Measurements from ENCODE around the gene SPATS2. TPM values are rescaled to one million over a fixed set of nuclear protein-coding genes. Genes with fewer than 3 reads are reported as not detected.

The SPATS2 gene
- total RNA-seq, 4 donors from 2014 or later = 24.7 to 37.8 (median 30.1) TPM

DNA sequence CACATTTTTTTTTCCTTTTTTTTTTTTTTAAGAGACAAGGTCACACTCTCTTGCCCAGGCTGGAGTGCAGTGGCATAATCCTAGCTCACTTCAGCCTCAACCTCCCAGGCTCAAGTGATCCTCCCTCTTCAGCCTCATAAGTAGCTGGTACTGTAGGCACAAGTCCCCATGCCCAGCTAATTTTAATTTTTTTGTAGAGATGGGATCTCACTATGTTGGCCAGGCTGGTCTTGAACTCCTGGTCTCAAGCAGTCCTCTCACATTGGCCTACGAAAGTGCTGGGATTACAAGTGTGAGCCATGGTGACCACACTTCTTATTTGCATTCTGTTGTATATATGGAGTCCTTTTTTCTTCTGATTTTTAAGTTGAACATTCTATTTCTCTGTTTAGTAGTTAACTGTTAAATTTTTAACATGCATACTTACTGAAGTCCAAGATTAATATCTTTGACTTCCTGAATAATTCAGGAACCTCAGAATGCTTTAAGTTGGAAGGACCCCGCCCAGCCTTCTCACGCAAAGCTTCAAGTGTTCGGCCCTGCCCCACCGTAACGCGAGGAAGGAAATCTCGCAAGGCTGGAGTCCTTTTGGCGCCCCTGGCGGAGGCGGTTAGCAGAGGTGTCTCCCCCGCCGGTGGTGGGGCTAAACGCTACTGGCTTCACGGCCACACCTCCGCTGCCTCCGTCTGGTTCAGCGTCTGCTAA lies 21.6 kb downstream of the SPATS2 start:
- Histone ChIP-seq H3K27me3 (no peaks in the 10 kb centered on the region), H3K27ac (no peak overlapping the region), H3K4me3 (replicated peaks in 1 of 3) (no peak overlapping the region), H3K4me1 (no peaks in the 10 kb centered on the region), H3K36me3 (no peaks in the 10 kb centered on the region), H3K9me3 (no peaks in the 10 kb centered on the region)
- peak; percentile 15 to 17 for DNase-seq
- intact Hi-C loops (cut with DNase I) = no loop called here
- TF ChIP-seq POLR2A (IDR thresholded peaks at IDR 0.05) = no peak
- TF ChIP-seq, protein P1, sequence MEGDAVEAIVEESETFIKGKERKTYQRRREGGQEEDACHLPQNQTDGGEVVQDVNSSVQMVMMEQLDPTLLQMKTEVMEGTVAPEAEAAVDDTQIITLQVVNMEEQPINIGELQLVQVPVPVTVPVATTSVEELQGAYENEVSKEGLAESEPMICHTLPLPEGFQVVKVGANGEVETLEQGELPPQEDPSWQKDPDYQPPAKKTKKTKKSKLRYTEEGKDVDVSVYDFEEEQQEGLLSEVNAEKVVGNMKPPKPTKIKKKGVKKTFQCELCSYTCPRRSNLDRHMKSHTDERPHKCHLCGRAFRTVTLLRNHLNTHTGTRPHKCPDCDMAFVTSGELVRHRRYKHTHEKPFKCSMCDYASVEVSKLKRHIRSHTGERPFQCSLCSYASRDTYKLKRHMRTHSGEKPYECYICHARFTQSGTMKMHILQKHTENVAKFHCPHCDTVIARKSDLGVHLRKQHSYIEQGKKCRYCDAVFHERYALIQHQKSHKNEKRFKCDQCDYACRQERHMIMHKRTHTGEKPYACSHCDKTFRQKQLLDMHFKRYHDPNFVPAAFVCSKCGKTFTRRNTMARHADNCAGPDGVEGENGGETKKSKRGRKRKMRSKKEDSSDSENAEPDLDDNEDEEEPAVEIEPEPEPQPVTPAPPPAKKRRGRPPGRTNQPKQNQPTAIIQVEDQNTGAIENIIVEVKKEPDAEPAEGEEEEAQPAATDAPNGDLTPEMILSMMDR (IDR thresholded peaks at IDR 0.05) = no peak
- 71 to 78% methylated on average over 18 of the region's 18 CpGs for WGBS, 2 donors

DNA sequence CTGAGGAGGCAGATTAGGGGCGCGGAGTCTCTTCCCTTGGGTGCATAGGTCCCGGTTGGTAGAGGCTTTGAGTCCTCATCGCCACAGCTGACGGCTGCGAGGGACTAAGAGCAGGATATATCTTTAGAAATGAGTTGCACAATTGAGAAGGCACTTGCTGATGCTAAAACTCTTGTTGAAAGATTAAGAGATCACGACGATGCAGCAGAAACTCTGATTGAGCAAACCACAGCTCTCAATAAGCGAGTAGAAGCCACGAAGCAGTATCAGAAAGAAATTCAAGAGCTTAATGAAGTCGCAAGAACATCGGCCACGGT lies 22.1 kb downstream of the SPATS2 start:
- intact Hi-C loops (cut with DNase I) = no loop called here
- WGBS, 2 donors = 85 to 87% methylated on average over 13 of the region's 13 CpGs
- TF ChIP-seq, protein P1 (IDR thresholded peaks at IDR 0.05) = no peak
- no peak for TF ChIP-seq POLR2A (IDR thresholded peaks at IDR 0.05)
- no peak for DNase-seq
- no peak overlapping the region for H3K4me3 ChIP-seq (replicated peaks in 1 of 3)
- no peaks in the 10 kb centered on the region for H3K36me3 ChIP-seq
- no peaks in the 10 kb centered on the region for H3K27me3 ChIP-seq
- H3K9me3 ChIP-seq = no peaks in the 10 kb centered on the region
- no peak overlapping the region for H3K27ac ChIP-seq
- no peaks in the 10 kb centered on the region for H3K4me1 ChIP-seq

DNA sequence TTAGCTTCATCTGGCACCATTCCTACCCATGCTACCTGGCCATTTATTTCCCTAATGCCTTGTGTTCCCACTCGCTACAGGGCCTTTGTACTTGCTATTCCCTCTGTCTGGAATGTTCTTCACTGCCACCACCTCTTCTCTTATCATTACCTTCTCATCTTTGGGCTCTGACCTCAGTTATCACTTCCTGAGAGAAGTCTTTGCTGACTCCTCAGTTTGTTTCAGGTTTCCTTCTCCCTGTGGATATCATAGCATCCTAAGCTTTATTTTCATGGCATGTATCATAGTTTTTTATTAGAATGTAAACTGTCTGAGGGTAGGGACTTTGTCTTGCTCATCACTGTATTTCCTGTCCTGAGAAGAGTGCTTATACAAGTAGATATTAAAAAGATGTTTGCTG lies 29.7 kb downstream of the SPATS2 start:
- Histone ChIP-seq H3K4me1 (no peaks in the 10 kb centered on the region), H3K9me3 (no peaks in the 10 kb centered on the region), H3K27me3 (no peaks in the 10 kb centered on the region), H3K36me3 (no peaks in the 10 kb centered on the region), H3K4me3 (replicated peaks in 1 of 3) (no peak overlapping the region), H3K27ac (no peak overlapping the region)
- no peak for DNase-seq
- TF ChIP-seq POLR2A (IDR thresholded peaks at IDR 0.05) = no peak
- TF ChIP-seq, protein P1 (IDR thresholded peaks at IDR 0.05) = no peak
- intact Hi-C loops (cut with DNase I) = no loop called here
- 100% methylated on average over 1 of the region's 1 CpG for WGBS, 2 donors

DNA sequence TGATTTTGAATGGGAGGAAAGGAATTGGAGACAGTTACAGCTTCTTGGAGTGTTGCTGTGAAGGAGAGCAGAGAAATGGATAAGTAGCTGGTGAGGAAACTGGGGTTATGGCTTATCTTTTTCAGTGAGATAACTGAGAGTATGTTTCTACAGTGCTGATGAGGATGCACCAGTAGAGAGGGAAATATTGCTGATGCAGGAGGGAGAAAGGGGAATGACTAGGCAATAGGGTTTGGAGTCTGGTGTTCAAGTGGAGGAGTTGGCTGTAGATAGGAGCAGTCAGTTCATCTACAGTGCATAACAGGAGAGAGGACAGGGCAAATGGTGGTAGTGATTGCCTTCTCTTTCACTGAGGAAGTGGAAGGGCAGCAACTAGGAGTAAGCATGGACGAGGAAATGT lies 33.0 kb downstream of the SPATS2 start:
- WGBS, 2 donors = 91 to 94% methylated on average over 1 of the region's 1 CpG
- H3K4me3 ChIP-seq (replicated peaks in 1 of 3) = no peak overlapping the region
- no peaks in the 10 kb centered on the region for H3K27me3 ChIP-seq
- no peak for TF ChIP-seq POLR2A (IDR thresholded peaks at IDR 0.05)
- TF ChIP-seq, protein P1 (IDR thresholded peaks at IDR 0.05) = no peak
- H3K9me3 ChIP-seq = no peaks in the 10 kb centered on the region
- H3K27ac ChIP-seq = no peak overlapping the region
- no peaks in the 10 kb centered on the region for H3K36me3 ChIP-seq
- no peak for DNase-seq
- no peaks in the 10 kb centered on the region for H3K4me1 ChIP-seq
- intact Hi-C loops (cut with DNase I) = no loop called here

DNA sequence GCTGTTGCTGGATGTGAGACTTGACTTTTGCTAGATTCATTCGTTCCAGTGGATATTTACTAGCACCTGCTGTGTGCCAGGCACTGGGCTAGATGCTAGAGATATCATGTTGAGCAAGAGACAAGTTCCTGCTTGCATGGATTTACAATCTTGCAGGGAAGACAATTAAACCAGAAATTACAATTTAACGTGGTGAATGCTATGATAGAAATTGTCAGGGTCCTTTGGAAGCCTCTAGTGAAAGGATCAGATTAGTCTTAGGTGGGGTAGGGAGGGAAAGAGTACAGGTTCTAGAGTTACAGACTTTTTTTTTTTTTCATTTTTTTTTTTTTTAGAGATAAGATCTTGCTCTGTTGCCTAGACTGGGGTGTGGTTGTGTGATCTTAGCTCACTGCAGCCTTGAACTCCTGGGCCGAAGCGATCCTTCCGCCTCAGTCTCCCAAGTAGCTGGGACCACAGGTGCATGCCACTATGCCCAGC lies 36.7 kb downstream of the SPATS2 start:
- no peak for DNase-seq
- intact Hi-C loops (cut with DNase I) = no loop called here
- Histone ChIP-seq H3K27ac (no peak overlapping the region), H3K27me3 (no peaks in the 10 kb centered on the region), H3K9me3 (no peaks in the 10 kb centered on the region), H3K4me1 (no peaks in the 10 kb centered on the region), H3K36me3 (no peaks in the 10 kb centered on the region), H3K4me3 (replicated peaks in 1 of 3) (no peak overlapping the region)
- 80 to 88% methylated on average over 5 of the region's 5 CpGs for WGBS, 2 donors
- TF ChIP-seq, protein P1 (IDR thresholded peaks at IDR 0.05) = no peak
- TF ChIP-seq POLR2A (IDR thresholded peaks at IDR 0.05) = no peak

All from thyroid gland (tissue), 4 donors.